Measurements from ENCODE around the gene KCNJ8. TPM values are rescaled to one million over a fixed set of nuclear protein-coding genes. Genes with fewer than 3 reads are reported as not detected.

The KCNJ8 gene
- total RNA-seq, 1 donor: 5.1 TPM

GRCh38 chr12:21776175-21776574 lies 1.7 kb upstream of the KCNJ8 start:
- no peak for TF ChIP-seq CTCF (IDR thresholded peaks at IDR 0.05; ENCODE audit: extremely low read depth, low read depth, low read length)
- Histone ChIP-seq H3K27ac (ENCODE audit: low read depth, low read length) (no peak overlapping the region), H3K9me3 (ENCODE audit: low read depth, low read length) (no peaks in the 10 kb centered on the region), H3K4me2 (ENCODE audit: insufficient read depth, low read length) (no peak overlapping the region), H3K27me3 (ENCODE audit: insufficient read depth, low read length) (no peaks in the 10 kb centered on the region), H3K79me2 (ENCODE audit: insufficient read depth, low read length) (no peaks in the 10 kb centered on the region), H3K36me3 (ENCODE audit: insufficient read depth, low read length) (no peaks in the 10 kb centered on the region), H3K4me3 (ENCODE audit: insufficient read depth, low read length) (no peak overlapping the region), H3K4me1 (ENCODE audit: insufficient read depth, low read length) (peaks cover 18% of the 10 kb centered on the region), H2AFZ (ENCODE audit: low read length) (no peak overlapping the region), H4K20me1 (ENCODE audit: insufficient read depth, low read length) (no peaks in the 10 kb centered on the region)
- DNase-seq (ENCODE audit: insufficient read length, low spot score, missing footprints): no peak

GRCh38 chr12:21775133-21775820 lies 771 bp upstream of the KCNJ8 start:
- Histone ChIP-seq H4K20me1 (ENCODE audit: insufficient read depth, low read length) (no peaks in the 10 kb centered on the region), H3K4me2 (ENCODE audit: insufficient read depth, low read length) (peak overlapping the region; percentile 75), H3K79me2 (ENCODE audit: insufficient read depth, low read length) (no peaks in the 10 kb centered on the region), H3K4me1 (ENCODE audit: insufficient read depth, low read length) (peaks cover 24% of the 10 kb centered on the region), H3K36me3 (ENCODE audit: insufficient read depth, low read length) (no peaks in the 10 kb centered on the region), H3K4me3 (ENCODE audit: insufficient read depth, low read length) (peak overlapping the region; percentile 79), H2AFZ (ENCODE audit: low read length) (peak overlapping the region; percentile 63), H3K27me3 (ENCODE audit: insufficient read depth, low read length) (no peaks in the 10 kb centered on the region), H3K9me3 (ENCODE audit: low read depth, low read length) (no peaks in the 10 kb centered on the region), H3K27ac (ENCODE audit: low read depth, low read length) (no peak overlapping the region)
- TF ChIP-seq CTCF (IDR thresholded peaks at IDR 0.05; ENCODE audit: extremely low read depth, low read depth, low read length): no peak
- DNase-seq (ENCODE audit: insufficient read length, low spot score, missing footprints): no peak

DNA sequence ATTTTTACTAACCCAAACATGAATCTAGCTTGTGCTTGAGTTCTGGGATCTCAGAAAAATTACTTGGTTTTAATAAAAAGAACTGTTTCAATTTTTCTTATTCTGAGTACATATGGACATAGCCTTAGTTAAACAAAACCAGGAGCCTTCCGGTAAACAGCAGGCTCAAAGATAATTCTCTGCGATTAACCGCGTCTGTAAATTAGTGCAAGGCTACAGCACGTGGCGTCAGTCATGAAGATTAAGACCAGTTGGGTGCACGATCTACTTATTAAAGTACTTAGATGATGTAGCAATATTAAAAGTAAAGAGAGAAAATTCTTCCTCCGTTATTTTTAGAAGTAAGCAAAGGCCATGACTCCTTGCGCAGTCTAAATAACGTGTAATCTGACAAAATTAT lies 700 bp downstream of the KCNJ8 start:
- peak overlapping the region; percentile 79 for H3K4me3 ChIP-seq (ENCODE audit: insufficient read depth, low read length)
- H4K20me1 ChIP-seq (ENCODE audit: insufficient read depth, low read length): no peaks in the 10 kb centered on the region
- H3K9me3 ChIP-seq (ENCODE audit: low read depth, low read length): no peaks in the 10 kb centered on the region
- H3K4me1 ChIP-seq (ENCODE audit: insufficient read depth, low read length): peaks cover 24% of the 10 kb centered on the region
- H3K4me2 ChIP-seq (ENCODE audit: insufficient read depth, low read length): peak overlapping the region; percentile 75
- no peaks in the 10 kb centered on the region for H3K79me2 ChIP-seq (ENCODE audit: insufficient read depth, low read length)
- H2AFZ ChIP-seq (ENCODE audit: low read length): peak overlapping the region; percentile 73
- no peak for TF ChIP-seq CTCF (IDR thresholded peaks at IDR 0.05; ENCODE audit: extremely low read depth, low read depth, low read length)
- no peak for DNase-seq (ENCODE audit: insufficient read length, low spot score, missing footprints)
- no peak overlapping the region for H3K27ac ChIP-seq (ENCODE audit: low read depth, low read length)
- H3K27me3 ChIP-seq (ENCODE audit: insufficient read depth, low read length): no peaks in the 10 kb centered on the region
- H3K36me3 ChIP-seq (ENCODE audit: insufficient read depth, low read length): no peaks in the 10 kb centered on the region

DNA sequence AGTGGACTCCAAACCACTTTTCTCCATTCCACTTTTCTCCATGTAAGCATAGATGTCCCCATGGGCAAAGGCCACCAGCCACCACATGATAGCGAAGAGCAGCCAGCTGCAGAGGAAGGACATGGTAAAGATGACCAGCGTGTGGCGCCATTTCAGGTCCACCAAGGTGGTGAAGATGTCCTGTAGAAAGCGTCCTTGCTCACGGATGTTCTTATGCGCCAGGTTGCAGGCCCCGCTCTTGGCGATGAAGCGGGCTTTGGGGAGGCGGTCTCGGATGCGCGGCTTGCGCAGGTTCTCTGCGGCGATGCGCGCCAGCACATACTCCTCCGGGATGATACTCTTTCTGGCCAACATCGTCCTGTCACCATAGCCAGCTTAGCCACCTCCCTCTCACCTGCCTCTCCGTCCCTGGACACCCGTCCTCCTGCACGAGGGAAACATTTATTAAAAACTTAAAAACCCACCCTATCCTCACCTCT lies 1.2 kb downstream of the KCNJ8 start:
- TF ChIP-seq CTCF (IDR thresholded peaks at IDR 0.05; ENCODE audit: extremely low read depth, low read depth, low read length): peak; percentile 20
- H3K9me3 ChIP-seq (ENCODE audit: low read depth, low read length): no peaks in the 10 kb centered on the region
- no peaks in the 10 kb centered on the region for H3K79me2 ChIP-seq (ENCODE audit: insufficient read depth, low read length)
- H3K4me3 ChIP-seq (ENCODE audit: insufficient read depth, low read length): peak overlapping the region; percentile 79
- H3K27me3 ChIP-seq (ENCODE audit: insufficient read depth, low read length): no peaks in the 10 kb centered on the region
- H3K36me3 ChIP-seq (ENCODE audit: insufficient read depth, low read length): no peaks in the 10 kb centered on the region
- no peak for DNase-seq (ENCODE audit: insufficient read length, low spot score, missing footprints)
- H3K4me1 ChIP-seq (ENCODE audit: insufficient read depth, low read length): peaks cover 24% of the 10 kb centered on the region
- H4K20me1 ChIP-seq (ENCODE audit: insufficient read depth, low read length): no peaks in the 10 kb centered on the region
- peak overlapping the region; percentile 47 for H2AFZ ChIP-seq (ENCODE audit: low read length)
- no peak overlapping the region for H3K27ac ChIP-seq (ENCODE audit: low read depth, low read length)
- peak overlapping the region; percentile 75 for H3K4me2 ChIP-seq (ENCODE audit: insufficient read depth, low read length)

Measured in osteoblast (primary cell).